Subcutaneous abdominal adipose tissue (tissue), 5 donors: Measurements from ENCODE around the gene PRKCA.

Source experiments
- H3K27ac ChIP-seq: one replicate; pipeline ENCODE4 v1.7.0; 2013; ENCODE audit warnings: low read depth, mild to moderate bottlenecking, inconsistent platforms, low read length, moderate library complexity
- H3K27me3 ChIP-seq, 5 donors: one replicate each; pipeline ENCODE4 v1.7.0; 2013; ENCODE audit warnings: low read length in 5 of 5, inconsistent platforms in 1 of 5; ENCODE audit not compliant: control insufficient read depth in 5 of 5, insufficient read depth in 4 of 5
- H3K36me3 ChIP-seq, 5 donors: one replicate each; pipeline ENCODE4 v1.7.0; 2013; ENCODE audit warnings: low read length in 5 of 5; ENCODE audit not compliant: control insufficient read depth in 5 of 5, insufficient read depth in 5 of 5
- H3K4me1 ChIP-seq, 5 donors: one replicate each; pipeline ENCODE4 v1.7.0; 2013; ENCODE audit warnings: low read length in 5 of 5, mild to moderate bottlenecking in 3 of 5, moderate library complexity in 1 of 5; ENCODE audit not compliant: control insufficient read depth in 5 of 5, insufficient read depth in 5 of 5
- H3K4me3 ChIP-seq, 5 donors: one replicate each; pipeline ENCODE4 v1.7.0; 2013; ENCODE audit warnings: low read length in 5 of 5, low read depth in 1 of 5
- H3K9ac ChIP-seq, 5 donors: one replicate each; pipeline ENCODE4 v1.7.0; 2013; ENCODE audit warnings: low read length in 5 of 5, mild to moderate bottlenecking in 4 of 5, moderate library complexity in 3 of 5
- H3K9me3 ChIP-seq, 5 donors: one replicate each; pipeline ENCODE4 v1.7.0; 2013; ENCODE audit warnings: low read length in 5 of 5; ENCODE audit not compliant: control insufficient read depth in 5 of 5
- donor health status: healthy.
- donor health status: healthy.
- donor health status: healthy.
- donor health status: healthy.
- donor health status: healthy.

PRKCA gene

GRCh38 chr17:66814026-66814425 lies 511.6 kb downstream of the PRKCA start:
- Histone ChIP-seq H3K4me3 (no peak overlapping the region), H3K27me3 (peaks cover 3 to 9% (median 4%) of the 10 kb centered on the region in 5 donors), H3K9me3 (peaks cover 0 to 10% (median 7%) of the 10 kb centered on the region in 5 donors), H3K36me3 (no peaks in the 10 kb centered on the region), H3K4me1 (no peaks in the 10 kb centered on the region), H3K27ac (no peak overlapping the region), H3K9ac (no peak overlapping the region)

GRCh38 chr17:66814570-66814969 lies 512.2 kb downstream of the PRKCA start:
- peaks cover 0 to 3% (median 0%) of the 10 kb centered on the region in 5 donors for H3K4me1 ChIP-seq
- no peaks in the 10 kb centered on the region for H3K36me3 ChIP-seq
- H3K9me3 ChIP-seq, result peaks cover 0 to 10% (median 7%) of the 10 kb centered on the region in 5 donors
- H3K9ac ChIP-seq, result no peak overlapping the region
- H3K27ac ChIP-seq, result no peak overlapping the region
- H3K27me3 ChIP-seq, result peaks cover 3 to 9% (median 4%) of the 10 kb centered on the region in 5 donors
- no peak overlapping the region for H3K4me3 ChIP-seq

- Histone ChIP-seq H3K27me3 (peaks cover 0 to 8% (median 6%) of the 10 kb centered on the region in 5 donors), H3K9ac (no peak overlapping the region), H3K36me3 (no peaks in the 10 kb centered on the region), H3K9me3 (peaks cover 0 to 10% (median 7%) of the 10 kb centered on the region in 5 donors), H3K27ac (no peak overlapping the region), H3K4me1 (peaks cover 0 to 3% (median 0%) of the 10 kb centered on the region in 5 donors), H3K4me3 (no peak overlapping the region)
Observed at GRCh38 chr17:66817750-66818149, 515.3 kb downstream of the PRKCA start.

GRCh38 chr17:66819466-66819865 lies 517.1 kb downstream of the PRKCA start:
- Histone ChIP-seq H3K9me3 (peaks cover 0 to 10% (median 7%) of the 10 kb centered on the region in 5 donors), H3K27ac (no peak overlapping the region), H3K4me1 (peaks cover 0 to 3% (median 0%) of the 10 kb centered on the region in 5 donors), H3K4me3 (no peak overlapping the region), H3K36me3 (no peaks in the 10 kb centered on the region), H3K9ac (no peak overlapping the region), H3K27me3 (peaks cover 0 to 8% (median 3%) of the 10 kb centered on the region in 5 donors)

GRCh38 chr17:66822009-66822408 lies 519.6 kb downstream of the PRKCA start:
- peaks cover 0 to 10% (median 7%) of the 10 kb centered on the region in 5 donors for H3K9me3 ChIP-seq
- H3K4me1 ChIP-seq, result peaks cover 0 to 3% (median 0%) of the 10 kb centered on the region in 5 donors
- no peak overlapping the region for H3K9ac ChIP-seq
- H3K4me3 ChIP-seq, result no peak overlapping the region
- peaks cover 0 to 11% (median 3%) of the 10 kb centered on the region in 5 donors for H3K27me3 ChIP-seq
- no peaks in the 10 kb centered on the region for H3K36me3 ChIP-seq
- H3K27ac ChIP-seq, result no peak overlapping the region

GRCh38 chr17:66826856-66827255 lies 524.4 kb downstream of the PRKCA start:
- Histone ChIP-seq H3K4me1 (peaks cover 0 to 3% (median 0%) of the 10 kb centered on the region in 5 donors), H3K9ac (no peak overlapping the region), H3K36me3 (no peaks in the 10 kb centered on the region), H3K9me3 (peaks cover 0 to 3% (median 0%) of the 10 kb centered on the region in 5 donors), H3K27me3 (peaks cover 0 to 21% (median 8%) of the 10 kb centered on the region in 5 donors), H3K4me3 (no peak overlapping the region), H3K27ac (no peak overlapping the region)

- peaks cover 0 to 3% (median 0%) of the 10 kb centered on the region in 5 donors for H3K4me1 ChIP-seq
- H3K27ac ChIP-seq, result no peak overlapping the region
- H3K4me3 ChIP-seq, result no peak overlapping the region
- no peak overlapping the region for H3K9ac ChIP-seq
- H3K27me3 ChIP-seq, result peaks cover 9 to 27% (median 21%) of the 10 kb centered on the region in 5 donors
- peaks cover 0 to 3% (median 0%) of the 10 kb centered on the region in 5 donors for H3K9me3 ChIP-seq
- no peaks in the 10 kb centered on the region for H3K36me3 ChIP-seq
Observed at GRCh38 chr17:66829386-66829864, 527.0 kb downstream of the PRKCA start.

GRCh38 chr17:66829883-66830282 lies 527.5 kb downstream of the PRKCA start:
- H3K9ac ChIP-seq, result no peak overlapping the region
- peaks cover 0 to 3% (median 0%) of the 10 kb centered on the region in 5 donors for H3K9me3 ChIP-seq
- H3K36me3 ChIP-seq, result no peaks in the 10 kb centered on the region
- H3K4me3 ChIP-seq, result no peak overlapping the region
- peaks cover 13 to 31% (median 23%) of the 10 kb centered on the region in 5 donors for H3K27me3 ChIP-seq
- H3K27ac ChIP-seq, result no peak overlapping the region
- peaks cover 0 to 3% (median 0%) of the 10 kb centered on the region in 5 donors for H3K4me1 ChIP-seq

GRCh38 chr17:66830451-66830850 lies 528.0 kb downstream of the PRKCA start:
- Histone ChIP-seq H3K4me1 (peaks cover 0 to 3% (median 0%) of the 10 kb centered on the region in 5 donors), H3K9me3 (peaks cover 0 to 3% (median 0%) of the 10 kb centered on the region in 5 donors), H3K9ac (no peak overlapping the region), H3K27me3 (peaks cover 17 to 33% (median 25%) of the 10 kb centered on the region in 5 donors), H3K4me3 (no peak overlapping the region), H3K27ac (no peak overlapping the region), H3K36me3 (no peaks in the 10 kb centered on the region)

- Histone ChIP-seq H3K9ac (no peak overlapping the region), H3K36me3 (no peaks in the 10 kb centered on the region), H3K4me3 (no peak overlapping the region), H3K9me3 (no peaks in the 10 kb centered on the region), H3K27ac (no peak overlapping the region), H3K4me1 (peaks cover 0 to 3% (median 0%) of the 10 kb centered on the region in 5 donors), H3K27me3 (peaks cover 28 to 44% (median 34%) of the 10 kb centered on the region in 5 donors)
Observed at GRCh38 chr17:66831383-66832210, 529.2 kb downstream of the PRKCA start.
